ENCODE measurements around the gene KNTC1.
"Not testable (repeated sequence)": the region's sequence is repeated elsewhere in the genome, so short reads cannot be mapped to it uniquely, and the experiment has no call there.

KNTC1 gene

GRCh38 chr12:122526683-122527477, at the start of gene KNTC1, which contains the start of gene RSRC2:
Gene KNTC1 (plus strand): TSS chr12:122527249. CDS start chr12:122530064, 2,815 bp downstream.
Gene RSRC2 (minus strand): TSS chr12:122526936. CDS start chr12:122526853, 83 bp downstream.
- Mint-ChIP-seq H3K27ac (no peak within 1 kb of the TSS), H3K36me3 (ENCODE audit: low read depth) (peaks cover 20% of the 10 kb centered on the region), H3K27me3 (ENCODE audit: low read depth) (no peaks in the 10 kb centered on the region), H3K9me3 (no peaks in the 10 kb centered on the region), H3K4me1 (peaks cover 17% of the 10 kb centered on the region), H3K4me3 (no peak within 1 kb of the TSS)
- no peak for TF ChIP-seq CTCF (IDR thresholded peaks at IDR 0.05; ENCODE audit: unreplicated experiment in 3 of 3)

GRCh38 chr12:122480753-122481152, 46.3 kb upstream of the KNTC1 start:
- no peaks in the 10 kb centered on the region for H3K4me1 Mint-ChIP-seq
- no peak overlapping the region for H3K4me3 Mint-ChIP-seq
- H3K36me3 Mint-ChIP-seq (ENCODE audit: low read depth), result peaks cover 70% of the 10 kb centered on the region
- H3K9me3 Mint-ChIP-seq, result no peaks in the 10 kb centered on the region
- TF ChIP-seq CTCF (IDR thresholded peaks at IDR 0.05; ENCODE audit: unreplicated experiment in 3 of 3), result no peak
- no peaks in the 10 kb centered on the region for H3K27me3 Mint-ChIP-seq (ENCODE audit: low read depth)
- H3K27ac Mint-ChIP-seq, result no peak overlapping the region

GRCh38 chr12:122481861-122482260, 45.2 kb upstream of the KNTC1 start:
- peaks cover 69% of the 10 kb centered on the region for H3K36me3 Mint-ChIP-seq (ENCODE audit: low read depth)
- H3K27ac Mint-ChIP-seq, result no peak overlapping the region
- no peaks in the 10 kb centered on the region for H3K27me3 Mint-ChIP-seq (ENCODE audit: low read depth)
- H3K4me3 Mint-ChIP-seq, result no peak overlapping the region
- TF ChIP-seq CTCF (IDR thresholded peaks at IDR 0.05; ENCODE audit: unreplicated experiment in 3 of 3), result no peak
- no peaks in the 10 kb centered on the region for H3K9me3 Mint-ChIP-seq
- H3K4me1 Mint-ChIP-seq, result no peaks in the 10 kb centered on the region

- H3K4me1 Mint-ChIP-seq, result no peaks in the 10 kb centered on the region
- H3K27me3 Mint-ChIP-seq (ENCODE audit: low read depth), result no peaks in the 10 kb centered on the region
- no peak overlapping the region for H3K27ac Mint-ChIP-seq
- H3K4me3 Mint-ChIP-seq, result no peak overlapping the region
- peaks cover 61% of the 10 kb centered on the region for H3K36me3 Mint-ChIP-seq (ENCODE audit: low read depth)
- H3K9me3 Mint-ChIP-seq, result no peaks in the 10 kb centered on the region
- no peak for TF ChIP-seq CTCF (IDR thresholded peaks at IDR 0.05; ENCODE audit: unreplicated experiment in 3 of 3)
These were observed 43.1 kb upstream of the KNTC1 start for GRCh38 chr12:122483969-122484368.

GRCh38 chr12:122484385-122484784, 42.7 kb upstream of the KNTC1 start:
- H3K27me3 Mint-ChIP-seq (ENCODE audit: low read depth); H3K27ac Mint-ChIP-seq; H3K4me3 Mint-ChIP-seq; H3K9me3 Mint-ChIP-seq; H3K4me1 Mint-ChIP-seq: not testable (repeated sequence)
- H3K36me3 Mint-ChIP-seq (ENCODE audit: low read depth), result peaks cover 61% of the 10 kb centered on the region

GRCh38 chr12:122486360-122486759, 40.7 kb upstream of the KNTC1 start:
- H3K27me3 Mint-ChIP-seq (ENCODE audit: low read depth); H3K27ac Mint-ChIP-seq; H3K4me1 Mint-ChIP-seq; H3K9me3 Mint-ChIP-seq; H3K4me3 Mint-ChIP-seq: not testable (repeated sequence)
- peaks cover 63% of the 10 kb centered on the region for H3K36me3 Mint-ChIP-seq (ENCODE audit: low read depth)

- Mint-ChIP-seq H3K9me3 (no peaks in the 10 kb centered on the region), H3K4me1 (no peaks in the 10 kb centered on the region), H3K27me3 (ENCODE audit: low read depth) (no peaks in the 10 kb centered on the region), H3K36me3 (ENCODE audit: low read depth) (peaks cover 60% of the 10 kb centered on the region), H3K27ac (no peak overlapping the region), H3K4me3 (no peak overlapping the region)
- TF ChIP-seq CTCF (IDR thresholded peaks at IDR 0.05; ENCODE audit: unreplicated experiment in 3 of 3), result no peak
These were observed 40.1 kb upstream of the KNTC1 start for GRCh38 chr12:122486805-122487426.

GRCh38 chr12:122487807-122488206, 39.2 kb upstream of the KNTC1 start:
- H3K4me1 Mint-ChIP-seq, H3K27ac Mint-ChIP-seq, H3K9me3 Mint-ChIP-seq: not testable (repeated sequence)

More at GRCh38 chr12:122487807-122488206, 39.2 kb upstream of the KNTC1 start:
- not testable (repeated sequence) for H3K4me3 Mint-ChIP-seq; H3K27me3 Mint-ChIP-seq (ENCODE audit: low read depth)
- peaks cover 65% of the 10 kb centered on the region for H3K36me3 Mint-ChIP-seq (ENCODE audit: low read depth)

Data from nephron (organoid).